GM12878 (cell line): ENCODE measurements around the gene CUL5.

Experiments
- CHD4 ChIP-seq: fragments of 200-600 bp; sonication (generic); IDR thresholded peaks from 2 replicates; pipeline ENCODE4 v1.6.1; 2016; ENCODE audit warnings: mild to moderate bottlenecking
- MXI1 ChIP-seq: fragments of 150-350 bp; IDR thresholded peaks from 2 replicates; pipeline ENCODE4 v1.6.1; 2011; ENCODE audit warnings: low read depth, mild to moderate bottlenecking, inconsistent platforms, low read length, improper control_type of control experiment
- ZBTB40 ChIP-seq: fragments of 450-650 bp; IDR thresholded peaks from 2 replicates; pipeline ENCODE4 v1.6.1; 2016; ENCODE audit warnings: mild to moderate bottlenecking, moderate library complexity, borderline replicate concordance
- TF ChIP-seq, protein P1 (sequence below), 3 experiments: IDR thresholded peaks in 2 of 3; conservative IDR thresholded peaks in 1 of 3; 2 replicates each; pipeline ENCODE4 v1.5.1; 2011; ENCODE audit warnings: low read depth in 3 of 3, low read length in 3 of 3, mild to moderate bottlenecking in 3 of 3, control low read depth in 2 of 3, moderate library complexity in 2 of 3, inconsistent platforms in 1 of 3, mixed read lengths in 1 of 3; ENCODE audit not compliant: control insufficient read depth in 2 of 3, insufficient read depth in 1 of 3; ENCODE audit errors: extremely low read depth in 1 of 3

- TF ChIP-seq, protein P1, sequence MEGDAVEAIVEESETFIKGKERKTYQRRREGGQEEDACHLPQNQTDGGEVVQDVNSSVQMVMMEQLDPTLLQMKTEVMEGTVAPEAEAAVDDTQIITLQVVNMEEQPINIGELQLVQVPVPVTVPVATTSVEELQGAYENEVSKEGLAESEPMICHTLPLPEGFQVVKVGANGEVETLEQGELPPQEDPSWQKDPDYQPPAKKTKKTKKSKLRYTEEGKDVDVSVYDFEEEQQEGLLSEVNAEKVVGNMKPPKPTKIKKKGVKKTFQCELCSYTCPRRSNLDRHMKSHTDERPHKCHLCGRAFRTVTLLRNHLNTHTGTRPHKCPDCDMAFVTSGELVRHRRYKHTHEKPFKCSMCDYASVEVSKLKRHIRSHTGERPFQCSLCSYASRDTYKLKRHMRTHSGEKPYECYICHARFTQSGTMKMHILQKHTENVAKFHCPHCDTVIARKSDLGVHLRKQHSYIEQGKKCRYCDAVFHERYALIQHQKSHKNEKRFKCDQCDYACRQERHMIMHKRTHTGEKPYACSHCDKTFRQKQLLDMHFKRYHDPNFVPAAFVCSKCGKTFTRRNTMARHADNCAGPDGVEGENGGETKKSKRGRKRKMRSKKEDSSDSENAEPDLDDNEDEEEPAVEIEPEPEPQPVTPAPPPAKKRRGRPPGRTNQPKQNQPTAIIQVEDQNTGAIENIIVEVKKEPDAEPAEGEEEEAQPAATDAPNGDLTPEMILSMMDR (IDR thresholded peaks at IDR 0.05 in 2 of 3, conservative IDR thresholded peaks at IDR 0.05 in 1 of 3; ENCODE audit: control insufficient read depth in 2 of 3, extremely low read depth in 1 of 3, insufficient read depth in 1 of 3, low read depth in 3 of 3, low read length in 3 of 3), result no peak
- TF ChIP-seq MXI1, result no peak
- no peak for TF ChIP-seq ZBTB40
- TF ChIP-seq CHD4, result no peak
Measured at GRCh38 chr11:108093128-108093904, 84.6 kb downstream of the CUL5 start.
